HFFc6 (cell line): ENCODE measurements around the gene JPH2. TPM values are rescaled to one million over a fixed set of nuclear protein-coding genes. Genes with fewer than 3 reads are reported as not detected.
A peak's percentile ranks its signal among the peaks of the same experiment; 100 is the strongest.
"Not testable (repeated sequence)": the region's sequence is repeated elsewhere in the genome, so short reads cannot be mapped to it uniquely, and the experiment has no call there.

Source experiments
- DNase-seq: peaks from one replicate; pipeline ENCODE4 v3.0.0-alpha.2; 2018
- H3K27ac Mint-ChIP-seq: 2 replicates; pipeline ENCODE4 v1.8.0; 2020; ENCODE audit warnings: mild to moderate bottlenecking, mixed read lengths
- H3K27me3 Mint-ChIP-seq: 2 replicates; pipeline ENCODE4 v1.8.0; 2021; ENCODE audit warnings: mild to moderate bottlenecking, moderate library complexity, mixed read lengths; ENCODE audit not compliant: insufficient read depth
- H3K36me3 Mint-ChIP-seq: 2 replicates; pipeline ENCODE4 v1.8.0; 2021; ENCODE audit warnings: low read depth, mixed read lengths
- H3K4me1 Mint-ChIP-seq: 2 replicates; pipeline ENCODE4 v1.8.0; 2020; ENCODE audit warnings: low read depth, mixed read lengths
- H3K4me3 Mint-ChIP-seq: 2 replicates; pipeline ENCODE4 v1.8.0; 2020; ENCODE audit warnings: mild to moderate bottlenecking, moderate library complexity, mixed read lengths
- H3K9me3 Mint-ChIP-seq: 2 replicates; pipeline ENCODE4 v1.8.0; 2020; ENCODE audit warnings: mild to moderate bottlenecking, mixed read lengths
- CTCF ChIP-seq: fragments of 200-600 bp; sonication (generic); IDR thresholded peaks from 2 replicates; pipeline ENCODE4 v1.5.0; 2021; ENCODE audit warnings: antibody characterized with exemption, mild to moderate bottlenecking
- long read RNA-seq: library from polyadenylated mRNA; unstranded; transcript quantifications from one replicate; pipeline ENCODE4 v2.0.0, GENCODE V29; 2019
- total RNA-seq, 6 experiments: library from RNA; stranded (reverse); fragmentation: NEBNext Ultra II Directional; extraction: Animal tissue kit (Norgen Biotek cat#: 25700); gene quantifications; 2 replicates in 1 of 6; 3 replicates in 5 of 6; pipeline ENCODE4 v1.2.3, GENCODE V29; 2021

The JPH2 gene
- 10 to 100 TPM in 5 of 6 experiments, 1 to 10 TPM in 1; 9.7 to 14.4 (median 13.5) TPM for total RNA-seq
- long read RNA-seq, partial matches to known transcripts: 2 of 4 reads
- long read RNA-seq, other reads (novel, unspliced or antisense): 0 of 4 reads

GRCh38 chr20:44187054-44187771, at the start of gene JPH2:
TSS of gene JPH2 (minus strand) at chr20:44187188. CDS start at chr20:44186705, 483 bp downstream.
- 0 out of 2 replicates have a peak, but pooled peaks cover 5% of the 10 kb centered on the region for H3K36me3 Mint-ChIP-seq
- DNase-seq: peak; percentile 87
- no peaks in the 10 kb centered on the region for H3K9me3 Mint-ChIP-seq
- no peaks in the 10 kb centered on the region; the same call in 1 of the 2 replicates for H3K27me3 Mint-ChIP-seq
- peak within 1 kb of the TSS; percentile 89 for H3K27ac Mint-ChIP-seq
- peak within 1 kb of the TSS; percentile 89 for H3K4me3 Mint-ChIP-seq
- H3K4me1 Mint-ChIP-seq: peaks cover 76% of the 10 kb centered on the region
- TF ChIP-seq CTCF: no peak

- no peaks in the 10 kb centered on the region for H3K4me1 Mint-ChIP-seq
- no peaks in the 10 kb centered on the region for H3K36me3 Mint-ChIP-seq
- no peak overlapping the region for H3K4me3 Mint-ChIP-seq
- no peaks in the 10 kb centered on the region for H3K9me3 Mint-ChIP-seq
- DNase-seq: no peak
- TF ChIP-seq CTCF: no peak
- no peak overlapping the region for H3K27ac Mint-ChIP-seq
- peaks cover 30% of the 10 kb centered on the region for H3K27me3 Mint-ChIP-seq
Observed at GRCh38 chr20:44235702-44236101, 48.7 kb upstream of the JPH2 start.

- H3K27ac Mint-ChIP-seq: no peak overlapping the region
Observed at GRCh38 chr20:44234566-44235317, 47.8 kb upstream of the JPH2 start.

GRCh38 chr20:44233436-44234016, 46.5 kb upstream of the JPH2 start:
- peaks cover 16% of the 10 kb centered on the region for H3K27me3 Mint-ChIP-seq
- TF ChIP-seq CTCF: no peak
- no peak for DNase-seq
- no peaks in the 10 kb centered on the region for H3K9me3 Mint-ChIP-seq
- H3K27ac Mint-ChIP-seq: no peak overlapping the region
- H3K36me3 Mint-ChIP-seq: no peaks in the 10 kb centered on the region
- H3K4me3 Mint-ChIP-seq: no peak overlapping the region
- H3K4me1 Mint-ChIP-seq: no peaks in the 10 kb centered on the region

More at GRCh38 chr20:44234566-44235317, 47.8 kb upstream of the JPH2 start:
- no peak for DNase-seq
- Mint-ChIP-seq H3K4me3 (no peak overlapping the region), H3K4me1 (no peaks in the 10 kb centered on the region), H3K27me3 (peaks cover 25% of the 10 kb centered on the region), H3K36me3 (no peaks in the 10 kb centered on the region), H3K9me3 (no peaks in the 10 kb centered on the region)
- TF ChIP-seq CTCF: no peak

- peaks cover 16% of the 10 kb centered on the region for H3K27me3 Mint-ChIP-seq
- DNase-seq, H3K27ac Mint-ChIP-seq: not testable (repeated sequence)
Observed at GRCh38 chr20:44232469-44232856, 45.5 kb upstream of the JPH2 start.

More at GRCh38 chr20:44232469-44232856, 45.5 kb upstream of the JPH2 start:
- not testable (repeated sequence) for H3K9me3 Mint-ChIP-seq, H3K36me3 Mint-ChIP-seq, H3K4me1 Mint-ChIP-seq, H3K4me3 Mint-ChIP-seq
